HG02943 (cell line): ENCODE data around the gene MAN1A1.

Source experiments
- ATAC-seq: cut with Tn5 transposase; IDR thresholded peaks from one replicate; pipeline ENCODE4 v1.9.1; 2021; ENCODE audit warnings: mild to moderate bottlenecking, low read depth, moderate library complexity; ENCODE audit not compliant: unreplicated experiment

Gene MAN1A1

GRCh38 chr6:119347466-119348095 lies 2.0 kb downstream of the MAN1A1 start:
- ATAC-seq = peak; percentile 23

- ATAC-seq = no peak
These were observed 2.6 kb downstream of the MAN1A1 start for GRCh38 chr6:119346936-119347335.

- no peak for ATAC-seq
These were observed 3.1 kb downstream of the MAN1A1 start for GRCh38 chr6:119346450-119346849.

- ATAC-seq = no peak
These were observed 4.4 kb downstream of the MAN1A1 start for GRCh38 chr6:119345114-119345513.

GRCh38 chr6:119344306-119344705 lies 5.3 kb downstream of the MAN1A1 start:
- ATAC-seq = no peak

GRCh38 chr6:119343573-119344146 lies 5.9 kb downstream of the MAN1A1 start:
- no peak for ATAC-seq

GRCh38 chr6:119343167-119343566 lies 6.4 kb downstream of the MAN1A1 start:
- no peak for ATAC-seq

GRCh38 chr6:119342430-119342829 lies 7.1 kb downstream of the MAN1A1 start:
- ATAC-seq = no peak

- no peak for ATAC-seq
These were observed 8.6 kb downstream of the MAN1A1 start for GRCh38 chr6:119340796-119341487.

GRCh38 chr6:119339941-119340456 lies 9.6 kb downstream of the MAN1A1 start:
- no peak for ATAC-seq

GRCh38 chr6:119337762-119338161 lies 11.8 kb downstream of the MAN1A1 start:
- no peak for ATAC-seq

- ATAC-seq = no peak
These were observed 12.3 kb downstream of the MAN1A1 start for GRCh38 chr6:119337252-119337651.

- no peak for ATAC-seq
These were observed 14.9 kb downstream of the MAN1A1 start for GRCh38 chr6:119334535-119335264.

GRCh38 chr6:119333707-119334295 lies 15.8 kb downstream of the MAN1A1 start:
- peak; percentile 67 for ATAC-seq

GRCh38 chr6:119333063-119333609 lies 16.4 kb downstream of the MAN1A1 start:
- no peak for ATAC-seq

- ATAC-seq = no peak
These were observed 17.8 kb downstream of the MAN1A1 start for GRCh38 chr6:119331663-119332286.

GRCh38 chr6:119330520-119331113 lies 18.9 kb downstream of the MAN1A1 start:
- ATAC-seq = no peak

GRCh38 chr6:119329794-119330180 lies 19.8 kb downstream of the MAN1A1 start:
- no peak for ATAC-seq
